CD14-positive monocyte (primary cell): Measurements from ENCODE around the gene RASSF5. TPM values are rescaled to one million over a fixed set of nuclear protein-coding genes. Genes with fewer than 3 reads are reported as not detected.

ENCODE experiments used
- DNase-seq, 3 donors: peaks; one replicate each; pipeline ENCODE4 v3.0.0-alpha.2; 2011 to 2022
- H2AFZ ChIP-seq: 2 replicates; pipeline ENCODE4 v1.6.0; 2012; ENCODE audit warnings: mild to moderate bottlenecking, low read depth, low read length, inconsistent platforms; ENCODE audit not compliant: insufficient read depth, poor library complexity, severe bottlenecking
- H3K27ac ChIP-seq, 2 donors: 1 replicate in 1 of 2; 2 replicates in 1 of 2; pipeline ENCODE4 v1.5.1; 2012 to 2013; ENCODE audit warnings: low read length in 2 of 2, control low read depth in 1 of 2, inconsistent platforms in 1 of 2, low read depth in 1 of 2, mild to moderate bottlenecking in 1 of 2
- H3K27me3 ChIP-seq, 2 donors: one replicate each; pipeline versions ENCODE4 v1.6.0 to v1.6.1; 2011 to 2013; ENCODE audit warnings: low read length in 2 of 2; ENCODE audit not compliant: control insufficient read depth in 2 of 2, insufficient read depth in 2 of 2
- H3K36me3 ChIP-seq, 2 donors: replicated peaks in 1 of 2; 1 replicate in 1 of 2; 2 replicates in 1 of 2; pipeline versions ENCODE4 v1.5.1 to v1.6.1; 2012 to 2013; ENCODE audit warnings: low read length in 2 of 2, control low read depth in 1 of 2, inconsistent platforms in 1 of 2, mild to moderate bottlenecking in 1 of 2; ENCODE audit not compliant: insufficient read depth in 2 of 2, control insufficient read depth in 1 of 2
- H3K4me1 ChIP-seq, 2 donors: 1 replicate in 1 of 2; 2 replicates in 1 of 2; pipeline versions ENCODE4 v1.5.1 to v1.6.1; 2012 to 2013; ENCODE audit warnings: low read length in 2 of 2, control low read depth in 1 of 2, inconsistent platforms in 1 of 2, mild to moderate bottlenecking in 1 of 2, moderate library complexity in 1 of 2; ENCODE audit not compliant: insufficient read depth in 2 of 2, control insufficient read depth in 1 of 2
- H3K4me2 ChIP-seq: replicated peaks from 2 replicates; pipeline ENCODE3; 2012; ENCODE audit warnings: low read length, moderate library complexity, mild to moderate bottlenecking; ENCODE audit not compliant: poor library complexity, severe bottlenecking; ENCODE audit errors: extremely low read depth
- H3K4me3 ChIP-seq, 3 experiments: fragments of 200-600 bp in 1 of 3; sonication (generic) in 1 of 3; replicated peaks in 1 of 3; 1 replicate in 2 of 3; 2 replicates in 1 of 3; pipeline ENCODE4 v1.5.1; 2011 to 2013; ENCODE audit warnings: low read length in 3 of 3, mild to moderate bottlenecking in 3 of 3, control low read depth in 2 of 3, low read depth in 2 of 3, inconsistent platforms in 1 of 3, moderate library complexity in 1 of 3
- H3K79me2 ChIP-seq: 2 replicates; pipeline ENCODE4 v1.6.0; 2012; ENCODE audit warnings: mild to moderate bottlenecking, control low read depth, inconsistent platforms, low read length, moderate library complexity; ENCODE audit not compliant: insufficient read depth
- H3K9ac ChIP-seq: 2 replicates; pipeline ENCODE4 v1.6.0; 2017; ENCODE audit warnings: low read length, mild to moderate bottlenecking; ENCODE audit not compliant: insufficient read depth, poor library complexity, severe bottlenecking
- H3K9me3 ChIP-seq, 2 donors: replicated peaks in 1 of 2; 1 replicate in 1 of 2; 2 replicates in 1 of 2; pipeline versions ENCODE4 v1.5.1 to v1.6.1; 2012 to 2013; ENCODE audit warnings: low read length in 2 of 2, control low read depth in 1 of 2; ENCODE audit not compliant: control insufficient read depth in 1 of 2, insufficient read depth in 1 of 2
- H4K20me1 ChIP-seq: 2 replicates; pipeline ENCODE4 v1.6.0; 2012; ENCODE audit warnings: mild to moderate bottlenecking, low read length, control low read depth, moderate library complexity; ENCODE audit not compliant: insufficient read depth
- H3K27ac Mint-ChIP-seq, 7 donors: one replicate each; pipeline ENCODE4 v1.8.0; 2020; ENCODE audit warnings: mild to moderate bottlenecking in 7 of 7, mixed read lengths in 7 of 7, moderate library complexity in 6 of 7, inconsistent platforms in 2 of 7
- H3K27me3 Mint-ChIP-seq, 3 donors: one replicate each; pipeline ENCODE4 v1.8.0; 2021 to 2022; ENCODE audit warnings: low read depth in 3 of 3, mild to moderate bottlenecking in 3 of 3, mixed read lengths in 3 of 3, moderate library complexity in 3 of 3, inconsistent platforms in 1 of 3
- H3K36me3 Mint-ChIP-seq, 2 donors: one replicate each; pipeline ENCODE4 v1.8.0; 2020; ENCODE audit warnings: mixed read lengths in 2 of 2, inconsistent platforms in 1 of 2, mild to moderate bottlenecking in 1 of 2
- H3K4me1 Mint-ChIP-seq: one replicate; pipeline ENCODE4 v1.8.0; 2020; ENCODE audit warnings: mild to moderate bottlenecking, mixed read lengths
- H3K4me3 Mint-ChIP-seq, 2 donors: one replicate each; pipeline ENCODE4 v1.8.0; 2020; ENCODE audit warnings: mild to moderate bottlenecking in 2 of 2, mixed read lengths in 2 of 2, moderate library complexity in 1 of 2
- H3K9me3 Mint-ChIP-seq, 7 donors: one replicate each; pipeline ENCODE4 v1.8.0; 2020 to 2022; ENCODE audit warnings: mixed read lengths in 7 of 7, mild to moderate bottlenecking in 6 of 7, moderate library complexity in 6 of 7, inconsistent platforms in 2 of 7
- WGBS: methylation state at CpG from one replicate; pipeline ENCODE4 v1.1.5; 2013; ENCODE audit warnings: missing lambda C conversion rate; ENCODE audit not compliant: insufficient coverage; 5-methylcytosine and 5-hydroxymethylcytosine counted together
- intact Hi-C, 2 donors: fragments of 100-400 bp; cut with micrococcal nuclease; formaldehyde crosslinking; loops; one replicate each; pipeline versions ENCODE4 v1.15.0 to v1.15.1; 2023
- polyA plus RNA-seq, 3 donors: library from polyadenylated mRNA; depleted of rRNA in 1 of 3; unstranded in 2 of 3; stranded (reverse) in 1 of 3; fragments of 300-500 nt in 2 of 3; fragments of >200 nt in 1 of 3; fragmentation: Illumina TruSeq in 2 of 3; gene quantifications; 1 replicate in 2 of 3; 2 replicates in 1 of 3; pipeline ENCODE4 v1.2.3, GENCODE V29; 2012 to 2021
- TF ChIP-seq, protein P1 (sequence below): fragments of 200-600 bp; IDR thresholded peaks from one replicate; pipeline ENCODE4 v1.8.0; 2022; ENCODE audit warnings: antibody characterized with exemption, mild to moderate bottlenecking

The RASSF5 gene
- polyA plus RNA-seq, 3 donors, result 81.6 to 129 (median 127) TPM

GRCh38 chr1:206566999-206567398 lies 59.7 kb downstream of the RASSF5 start:
- Histone ChIP-seq H3K79me2 (peaks cover 99% of the 10 kb centered on the region), H4K20me1 (peaks cover 99% of the 10 kb centered on the region), H3K9me3 (no peaks in the 10 kb centered on the region), H2AFZ (no peak overlapping the region), H3K27ac (peak overlapping the region in 1 of 2 donors; percentile 35), H3K36me3 (peaks cover 63 to 92% of the 10 kb centered on the region in 2 donors), H3K9ac (no peak overlapping the region), H3K27me3 (no peaks in the 10 kb centered on the region), H3K4me1 (peaks cover 39 to 80% of the 10 kb centered on the region in 2 donors), H3K4me3 (no peak overlapping the region), H3K4me2 (no peak overlapping the region)
- Mint-ChIP-seq H3K4me3 (no peak overlapping the region), H3K36me3 (peaks cover 85 to 97% of the 10 kb centered on the region in 2 donors), H3K9me3 (peaks cover 0 to 3% (median 0%) of the 10 kb centered on the region in 7 donors), H3K27ac (peak overlapping the region in 4 of 7 donors; percentile 25 to 77 (median 44)), H3K27me3 (peaks cover 0 to 2% (median 0%) of the 10 kb centered on the region in 3 donors), H3K4me1 (peaks cover 96% of the 10 kb centered on the region)
- TF ChIP-seq, protein P1, sequence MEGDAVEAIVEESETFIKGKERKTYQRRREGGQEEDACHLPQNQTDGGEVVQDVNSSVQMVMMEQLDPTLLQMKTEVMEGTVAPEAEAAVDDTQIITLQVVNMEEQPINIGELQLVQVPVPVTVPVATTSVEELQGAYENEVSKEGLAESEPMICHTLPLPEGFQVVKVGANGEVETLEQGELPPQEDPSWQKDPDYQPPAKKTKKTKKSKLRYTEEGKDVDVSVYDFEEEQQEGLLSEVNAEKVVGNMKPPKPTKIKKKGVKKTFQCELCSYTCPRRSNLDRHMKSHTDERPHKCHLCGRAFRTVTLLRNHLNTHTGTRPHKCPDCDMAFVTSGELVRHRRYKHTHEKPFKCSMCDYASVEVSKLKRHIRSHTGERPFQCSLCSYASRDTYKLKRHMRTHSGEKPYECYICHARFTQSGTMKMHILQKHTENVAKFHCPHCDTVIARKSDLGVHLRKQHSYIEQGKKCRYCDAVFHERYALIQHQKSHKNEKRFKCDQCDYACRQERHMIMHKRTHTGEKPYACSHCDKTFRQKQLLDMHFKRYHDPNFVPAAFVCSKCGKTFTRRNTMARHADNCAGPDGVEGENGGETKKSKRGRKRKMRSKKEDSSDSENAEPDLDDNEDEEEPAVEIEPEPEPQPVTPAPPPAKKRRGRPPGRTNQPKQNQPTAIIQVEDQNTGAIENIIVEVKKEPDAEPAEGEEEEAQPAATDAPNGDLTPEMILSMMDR, result no peak
- 100% methylated on average over 2 of the region's 4 CpGs for WGBS
- intact Hi-C loops, result no loop called here
- DNase-seq, result no peak

DNA sequence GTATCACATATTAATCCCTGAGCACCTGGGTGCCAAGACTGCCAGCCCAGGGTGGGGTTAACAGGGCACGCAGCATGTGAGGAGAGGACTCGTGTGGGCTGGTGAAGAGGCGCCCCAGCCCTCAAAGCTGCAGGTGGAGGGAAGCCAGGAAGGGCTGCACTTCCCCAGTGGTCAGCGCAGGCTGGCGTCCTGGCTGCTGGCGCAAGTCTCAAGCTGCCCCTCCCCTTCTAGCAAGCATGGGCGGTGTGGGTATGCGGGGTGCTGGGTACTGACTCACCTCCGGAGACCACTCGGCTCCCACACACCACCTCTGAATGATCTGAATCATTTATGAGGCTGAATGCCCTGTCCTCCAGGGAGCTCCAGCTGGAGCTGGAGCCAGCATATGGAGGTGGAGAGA lies 60.9 kb downstream of the RASSF5 start:
- Histone ChIP-seq H2AFZ (no peak overlapping the region), H3K36me3 (peaks cover 64 to 91% of the 10 kb centered on the region in 2 donors), H3K27me3 (no peaks in the 10 kb centered on the region), H4K20me1 (peaks cover 91% of the 10 kb centered on the region), H3K27ac (peak overlapping the region in 1 of 2 donors; percentile 30), H3K79me2 (peaks cover 100% of the 10 kb centered on the region), H3K9ac (no peak overlapping the region), H3K9me3 (no peaks in the 10 kb centered on the region), H3K4me2 (no peak overlapping the region), H3K4me1 (peaks cover 42 to 80% of the 10 kb centered on the region in 2 donors), H3K4me3 (no peak overlapping the region)
- Mint-ChIP-seq H3K4me1 (peaks cover 96% of the 10 kb centered on the region), H3K9me3 (peaks cover 0 to 3% (median 0%) of the 10 kb centered on the region in 7 donors), H3K4me3 (no peak overlapping the region), H3K27ac (peak overlapping the region in 2 of 7 donors; percentile 41 to 77), H3K36me3 (peaks cover 84 to 95% of the 10 kb centered on the region in 2 donors), H3K27me3 (peaks cover 0 to 2% (median 0%) of the 10 kb centered on the region in 3 donors)
- intact Hi-C loops, result no loop called here
- WGBS, result 83% methylated on average over 1 of the region's 10 CpGs
- TF ChIP-seq, protein P1, result no peak
- DNase-seq, result no peak
